Activated B cell treated with CpG ODN at 0.5 μM for 24 hours (primary cell): ENCODE results near the gene AURKB. TPM values are rescaled to one million over a fixed set of nuclear protein-coding genes. Genes with fewer than 3 reads are reported as not detected.
A peak's percentile ranks its signal among the peaks of the same experiment; 100 is the strongest.
"Not testable (repeated sequence)": the region's sequence is repeated elsewhere in the genome, so short reads cannot be mapped to it uniquely, and the experiment has no call there.

Source experiments
- ATAC-seq: fragments of 200-7000 bp; cut with Tn5 transposase; one replicate; pipeline ENCODE4 v1.10.0; 2021; ENCODE audit warnings: low read depth, mild to moderate bottlenecking, moderate library complexity
- CTCF ChIA-PET: fragments of 350-600 bp; sonication (Branson Sonifier 250); formaldehyde crosslinking; loops from one replicate; lab custom pipeline; 2021; ENCODE audit warnings: antibody characterized with exemption; lab: Charles Lee
- POLR2A ChIA-PET: fragments of 350-600 bp; sonication (Branson Sonifier 250); formaldehyde crosslinking; loops from one replicate; lab custom pipeline; 2021; ENCODE audit warnings: antibody characterized with exemption; lab: Charles Lee
- DNase-seq: peaks from one replicate; pipeline ENCODE4 v3.0.0; 2022
- H3K27ac Mint-ChIP-seq: one replicate; pipeline ENCODE4 v1.8.0; 2020; ENCODE audit warnings: mixed read lengths
- H3K27me3 Mint-ChIP-seq: one replicate; pipeline ENCODE4 v1.8.0; 2021; ENCODE audit warnings: mixed read lengths
- H3K36me3 Mint-ChIP-seq: one replicate; pipeline ENCODE4 v1.8.0; 2021; ENCODE audit warnings: low read depth, mixed read lengths
- H3K4me1 Mint-ChIP-seq: one replicate; pipeline ENCODE4 v1.8.0; 2021; ENCODE audit warnings: mixed read lengths
- H3K4me3 Mint-ChIP-seq: one replicate; pipeline ENCODE4 v1.8.0; 2020; ENCODE audit warnings: mild to moderate bottlenecking, mixed read lengths
- H3K9me3 Mint-ChIP-seq: one replicate; pipeline ENCODE4 v1.8.0; 2020; ENCODE audit warnings: mixed read lengths
- intact Hi-C: fragments of 100-400 bp; cut with micrococcal nuclease; formaldehyde crosslinking; loops from one replicate; pipeline ENCODE4 v1.15.1; 2024
- total RNA-seq: library from RNA; stranded (reverse); gene quantifications from 2 replicates; pipeline ENCODE4 v1.2.3, GENCODE V29; 2022
- TF ChIP-seq, protein P1 (sequence below): fragments of 200-600 bp; IDR thresholded peaks from one replicate; pipeline ENCODE4 v1.8.0; 2022; ENCODE audit warnings: antibody characterized with exemption, mild to moderate bottlenecking

The AURKB gene
- total RNA-seq, 1 donor from 2014 or later = 3.0 TPM

DNA sequence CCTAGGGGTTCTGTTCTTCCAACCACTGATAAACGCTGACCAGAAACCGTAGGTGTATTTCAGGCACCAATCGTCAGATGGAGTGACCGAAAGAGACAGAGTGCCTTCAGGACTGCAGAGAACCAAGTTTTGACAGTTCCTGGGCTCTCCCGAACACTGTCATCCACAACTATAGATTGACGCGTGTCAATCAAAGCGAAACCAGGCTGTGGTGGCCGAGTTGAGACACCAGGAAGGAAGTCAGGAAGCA is 11.9 kb upstream of the AURKB start:
- Mint-ChIP-seq H3K27ac (peak overlapping the region; percentile 97), H3K4me1 (peaks cover 64% of the 10 kb centered on the region), H3K36me3 (peaks cover 41% of the 10 kb centered on the region), H3K27me3 (peaks cover 11% of the 10 kb centered on the region), H3K4me3 (peak overlapping the region; percentile 97), H3K9me3 (no peaks in the 10 kb centered on the region)
- ChIA-PET CTCF (interaction anchor here (1.0 to 2.6 kb wide), 10 partner anchors 23 to 155 kb away, joined by 3 to 21 read pairs (median 6); partner anchors contain the start of genes ALOXE3, CTC1, KRABD2 and PFAS), POLR2A (interaction anchor here (0.5 to 11.8 kb wide), 40 partner anchors 13 to 536 kb away, joined by 3 to 413 read pairs (median 6); partner anchors contain the start of genes AURKB, BORCS6, CNTROB and CTC1)
- intact Hi-C loops = loop anchor here (1.0 to 10.0 kb wide), 12 partner anchors 12 to 538 kb away; partner anchors contain the start of genes AURKB, CYB5D1, NAA38 and SLC25A35
- DNase-seq = no peak
- peak; percentile 33 for ATAC-seq
- TF ChIP-seq, protein P1, sequence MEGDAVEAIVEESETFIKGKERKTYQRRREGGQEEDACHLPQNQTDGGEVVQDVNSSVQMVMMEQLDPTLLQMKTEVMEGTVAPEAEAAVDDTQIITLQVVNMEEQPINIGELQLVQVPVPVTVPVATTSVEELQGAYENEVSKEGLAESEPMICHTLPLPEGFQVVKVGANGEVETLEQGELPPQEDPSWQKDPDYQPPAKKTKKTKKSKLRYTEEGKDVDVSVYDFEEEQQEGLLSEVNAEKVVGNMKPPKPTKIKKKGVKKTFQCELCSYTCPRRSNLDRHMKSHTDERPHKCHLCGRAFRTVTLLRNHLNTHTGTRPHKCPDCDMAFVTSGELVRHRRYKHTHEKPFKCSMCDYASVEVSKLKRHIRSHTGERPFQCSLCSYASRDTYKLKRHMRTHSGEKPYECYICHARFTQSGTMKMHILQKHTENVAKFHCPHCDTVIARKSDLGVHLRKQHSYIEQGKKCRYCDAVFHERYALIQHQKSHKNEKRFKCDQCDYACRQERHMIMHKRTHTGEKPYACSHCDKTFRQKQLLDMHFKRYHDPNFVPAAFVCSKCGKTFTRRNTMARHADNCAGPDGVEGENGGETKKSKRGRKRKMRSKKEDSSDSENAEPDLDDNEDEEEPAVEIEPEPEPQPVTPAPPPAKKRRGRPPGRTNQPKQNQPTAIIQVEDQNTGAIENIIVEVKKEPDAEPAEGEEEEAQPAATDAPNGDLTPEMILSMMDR = no peak

DNA sequence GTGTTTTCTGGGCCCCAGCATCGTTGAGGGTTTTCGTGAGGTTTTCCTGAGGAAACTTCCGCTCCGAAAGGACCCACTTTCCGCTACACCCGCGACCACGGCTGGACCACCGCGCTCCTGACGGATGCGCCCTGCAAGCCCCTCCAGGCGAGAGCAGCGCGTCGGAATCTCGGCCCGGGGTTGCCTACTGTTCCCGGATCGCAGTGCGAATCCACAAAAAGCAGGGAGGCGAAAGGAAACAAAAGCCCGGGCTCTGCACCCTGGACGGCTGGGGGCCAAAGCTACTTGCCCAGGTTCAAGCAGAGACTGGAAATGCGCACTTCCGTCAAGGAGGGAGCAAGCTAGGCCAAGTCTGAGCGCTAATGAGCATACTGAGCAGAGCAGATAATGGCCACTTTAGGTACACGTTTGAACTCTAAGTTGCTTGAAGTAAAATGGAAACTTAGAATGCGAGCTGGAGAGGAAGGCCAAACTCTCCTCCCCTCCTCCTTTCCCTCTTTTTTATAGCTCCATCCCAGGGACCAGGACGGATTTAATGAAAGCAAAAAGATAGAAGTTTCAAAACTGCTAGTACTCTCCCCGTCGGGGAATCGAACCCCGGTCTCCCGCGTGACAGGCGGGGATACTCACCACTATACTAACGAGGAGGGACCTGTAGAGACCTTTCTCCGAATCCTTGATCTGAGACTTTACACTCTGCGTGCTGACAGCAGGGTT is 11.4 kb upstream of the AURKB start:
- TF ChIP-seq, protein P1 = no peak
- CTCF ChIA-PET = interaction anchor here (1.1 to 2.6 kb wide), 12 partner anchors 11 to 162 kb away, joined by 4 to 21 read pairs (median 5); partner anchors contain the start of genes ALOXE3, CTC1, KRABD2 and PFAS
- intact Hi-C loops = loop anchor here (1.0 to 10.0 kb wide), 12 partner anchors 12 to 537 kb away; partner anchors contain the start of genes AURKB, CYB5D1, NAA38 and SLC25A35
- peaks cover 36% of the 10 kb centered on the region for H3K36me3 Mint-ChIP-seq
- peak overlapping the region; percentile 97 for H3K4me3 Mint-ChIP-seq
- peaks cover 11% of the 10 kb centered on the region for H3K27me3 Mint-ChIP-seq
- POLR2A ChIA-PET = interaction anchor here (0.5 to 11.8 kb wide), 40 partner anchors 9 to 1975 kb away, joined by 3 to 413 read pairs (median 6); partner anchors contain the start of genes AURKB, BORCS6, CNTROB and CTC1
- H3K4me1 Mint-ChIP-seq = peaks cover 60% of the 10 kb centered on the region
- DNase-seq = peak; percentile 79
- no peaks in the 10 kb centered on the region for H3K9me3 Mint-ChIP-seq
- ATAC-seq = peak; percentile 55
- H3K27ac Mint-ChIP-seq = peak overlapping the region; percentile 97

DNA sequence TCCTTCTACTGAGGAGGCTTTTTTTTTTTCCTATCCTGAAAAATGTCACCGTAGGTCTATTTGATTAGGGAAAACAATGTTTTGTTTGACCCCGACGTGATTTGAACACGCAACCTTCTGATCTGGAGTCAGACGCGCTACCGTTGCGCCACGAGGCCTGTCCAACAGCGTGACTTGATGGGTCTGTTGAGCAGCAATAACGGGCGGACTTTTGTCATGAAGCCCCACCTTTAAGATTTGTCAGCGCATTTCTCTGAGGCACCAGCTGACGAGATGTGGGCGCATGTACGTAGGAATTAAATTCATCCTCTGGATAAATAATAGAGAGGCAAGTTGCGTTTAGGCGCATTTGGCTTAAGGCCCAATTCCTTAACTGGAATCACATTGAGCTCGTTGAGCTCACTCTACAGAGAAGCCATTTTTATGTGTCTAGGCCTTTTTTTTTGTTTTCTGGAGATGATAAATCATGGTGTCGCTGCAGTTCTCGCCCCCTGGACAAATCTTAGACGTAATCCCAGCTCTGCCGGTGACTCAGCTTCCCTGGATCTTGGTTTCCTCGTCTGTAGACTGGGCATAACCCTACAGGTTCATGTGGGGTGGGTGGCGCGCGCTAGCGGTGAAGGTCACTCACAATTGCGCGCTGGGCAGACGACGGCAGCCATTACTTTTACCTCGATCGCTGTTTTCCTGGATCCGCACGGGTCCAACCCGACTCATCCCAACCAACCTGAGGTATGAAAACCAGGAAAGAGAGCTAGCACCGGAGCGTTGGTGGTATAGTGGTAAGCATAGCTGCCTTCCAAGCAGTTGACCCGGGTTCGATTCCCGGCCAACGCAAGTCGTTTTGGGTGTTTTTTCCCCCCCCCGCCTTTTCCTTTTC is 10.6 kb upstream of the AURKB start:
- peak; percentile 13 for ATAC-seq
- Mint-ChIP-seq H3K27me3 (peaks cover 11% of the 10 kb centered on the region), H3K9me3 (no peaks in the 10 kb centered on the region), H3K4me1 (peaks cover 52% of the 10 kb centered on the region), H3K36me3 (peaks cover 28% of the 10 kb centered on the region), H3K27ac (peak overlapping the region; percentile 97), H3K4me3 (peak overlapping the region; percentile 97)
- DNase-seq = peak; percentile 85
- POLR2A ChIA-PET = interaction anchor here (0.6 to 11.8 kb wide), 35 partner anchors 10 to 1975 kb away, joined by 3 to 413 read pairs (median 7); partner anchors contain the start of genes AURKB, BORCS6, CTC1 and HES7
- intact Hi-C loops = loop anchor here (10.0 kb wide), 2 partner anchors 366 to 536 kb away; partner anchors contain the start of genes CYB5D1, NAA38, TMEM88 and TP53
- TF ChIP-seq, protein P1 = no peak
- CTCF ChIA-PET = interaction anchor here (1.1 to 2.6 kb wide), 10 partner anchors 10 to 163 kb away, joined by 4 to 21 read pairs (median 4); partner anchors contain the start of genes ALOXE3, CTC1, KRABD2 and PFAS

DNA sequence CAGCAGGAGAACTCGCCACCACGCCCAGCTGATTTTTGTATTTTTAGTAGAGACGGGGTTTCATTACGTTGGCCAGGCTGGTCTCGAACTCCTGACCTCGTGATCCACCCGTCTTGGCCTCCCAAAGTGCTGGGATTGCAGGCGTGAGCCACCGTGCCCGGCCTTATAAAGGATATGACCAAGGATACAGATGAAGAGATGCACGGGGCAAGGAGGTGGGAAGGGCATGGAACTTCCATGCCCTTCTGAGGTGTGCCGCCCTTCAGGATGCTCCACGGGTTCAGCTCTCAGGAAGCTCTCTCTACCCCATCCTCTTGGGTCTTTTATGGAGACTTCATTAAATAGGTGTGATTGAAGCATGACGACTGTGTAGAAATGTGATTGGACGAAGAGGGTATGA is 3.6 kb upstream of the AURKB start:
- intact Hi-C loops, ATAC-seq, CTCF ChIA-PET, H3K36me3 Mint-ChIP-seq, H3K27ac Mint-ChIP-seq, DNase-seq, H3K27me3 Mint-ChIP-seq, H3K9me3 Mint-ChIP-seq, H3K4me3 Mint-ChIP-seq: not testable (repeated sequence)
- POLR2A ChIA-PET = interaction anchor here (0.6 to 1.0 kb wide), 3 partner anchors 9 to 282 kb away, joined by 5 to 6 read pairs (median 5); no protein-coding TSS in a partner anchor
- H3K4me1 Mint-ChIP-seq = peaks cover 22% of the 10 kb centered on the region
